ENCODE data around the gene ANGPTL2. TPM values are rescaled to one million over a fixed set of nuclear protein-coding genes. Genes with fewer than 3 reads are reported as not detected.

ANGPTL2 gene
- total RNA-seq, 4 donors from 2014 or later, result 10.2 to 65.3 (median 32.0) TPM

DNA sequence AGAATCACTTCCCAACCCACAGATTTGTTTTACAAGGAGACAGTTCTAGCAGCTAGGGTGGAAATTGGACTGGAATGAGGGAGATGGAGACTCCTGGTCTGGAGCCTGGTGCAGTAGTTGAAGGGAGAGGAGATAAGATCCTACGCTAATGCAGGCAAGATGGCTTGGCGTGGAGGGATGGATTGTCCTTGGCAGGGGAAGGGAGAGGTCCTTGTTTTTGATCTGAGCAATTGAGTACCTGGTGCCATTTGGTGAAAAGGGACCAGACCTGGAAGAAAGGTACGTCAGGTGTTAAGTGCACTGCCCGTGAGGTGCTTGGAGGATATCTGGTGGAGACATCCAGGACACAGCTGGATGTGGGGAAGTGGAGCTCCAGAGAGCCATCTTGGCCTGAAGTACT, 35.7 kb downstream of the ANGPTL2 start:
- peak overlapping the region; percentile 39 to 57 for H3K27ac ChIP-seq
- DNase-seq, result peak in 1 of 2 donors; percentile 5

DNA sequence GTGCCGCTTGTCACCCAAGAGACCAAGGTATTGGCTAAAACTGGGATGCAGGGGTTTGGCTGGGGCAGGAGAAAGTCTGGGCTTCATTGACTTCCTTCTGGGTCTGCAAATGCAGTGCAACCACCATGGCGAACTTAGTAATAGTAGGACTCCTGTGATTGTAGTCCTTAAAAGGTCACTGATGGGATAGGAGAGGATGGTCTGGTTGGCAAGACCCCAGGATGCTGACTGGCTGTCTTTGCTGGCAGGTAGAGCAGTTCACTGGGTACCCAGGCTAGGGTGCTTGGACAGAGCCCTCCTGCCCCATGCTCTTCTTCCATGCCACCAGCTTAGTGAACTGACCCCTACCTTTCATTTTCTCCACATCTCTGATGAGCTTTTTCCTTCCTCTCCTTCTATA, 37.2 kb downstream of the ANGPTL2 start:
- TF ChIP-seq POLR2A (IDR thresholded peaks at IDR 0.05), result no peak
- TF ChIP-seq, protein P1, sequence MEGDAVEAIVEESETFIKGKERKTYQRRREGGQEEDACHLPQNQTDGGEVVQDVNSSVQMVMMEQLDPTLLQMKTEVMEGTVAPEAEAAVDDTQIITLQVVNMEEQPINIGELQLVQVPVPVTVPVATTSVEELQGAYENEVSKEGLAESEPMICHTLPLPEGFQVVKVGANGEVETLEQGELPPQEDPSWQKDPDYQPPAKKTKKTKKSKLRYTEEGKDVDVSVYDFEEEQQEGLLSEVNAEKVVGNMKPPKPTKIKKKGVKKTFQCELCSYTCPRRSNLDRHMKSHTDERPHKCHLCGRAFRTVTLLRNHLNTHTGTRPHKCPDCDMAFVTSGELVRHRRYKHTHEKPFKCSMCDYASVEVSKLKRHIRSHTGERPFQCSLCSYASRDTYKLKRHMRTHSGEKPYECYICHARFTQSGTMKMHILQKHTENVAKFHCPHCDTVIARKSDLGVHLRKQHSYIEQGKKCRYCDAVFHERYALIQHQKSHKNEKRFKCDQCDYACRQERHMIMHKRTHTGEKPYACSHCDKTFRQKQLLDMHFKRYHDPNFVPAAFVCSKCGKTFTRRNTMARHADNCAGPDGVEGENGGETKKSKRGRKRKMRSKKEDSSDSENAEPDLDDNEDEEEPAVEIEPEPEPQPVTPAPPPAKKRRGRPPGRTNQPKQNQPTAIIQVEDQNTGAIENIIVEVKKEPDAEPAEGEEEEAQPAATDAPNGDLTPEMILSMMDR (IDR thresholded peaks at IDR 0.05), result no peak
- intact Hi-C loops (cut with DNase I; ENCODE audit: low total_unique reads), result no loop called here
- DNase-seq, result peak in 1 of 2 donors; percentile 15
- Histone ChIP-seq H3K4me3 (no peak overlapping the region), H3K4me1 (no peaks in the 10 kb centered on the region), H3K36me3 (no peaks in the 10 kb centered on the region), H3K27me3 (no peaks in the 10 kb centered on the region), H3K9me3 (no peaks in the 10 kb centered on the region), H3K27ac (peak overlapping the region; percentile 39 to 57)

More for the DNA sequence above, 35.7 kb downstream of the ANGPTL2 start:
- no peak for TF ChIP-seq POLR2A (IDR thresholded peaks at IDR 0.05)
- TF ChIP-seq, protein P1 (IDR thresholded peaks at IDR 0.05), result no peak
- H3K4me1 ChIP-seq, result peaks cover 0 to 6% of the 10 kb centered on the region in 2 donors
- H3K36me3 ChIP-seq, result no peaks in the 10 kb centered on the region
- intact Hi-C loops (cut with DNase I; ENCODE audit: low total_unique reads), result no loop called here
- H3K27me3 ChIP-seq, result no peaks in the 10 kb centered on the region
- no peak overlapping the region for H3K4me3 ChIP-seq
- no peaks in the 10 kb centered on the region for H3K9me3 ChIP-seq

DNA sequence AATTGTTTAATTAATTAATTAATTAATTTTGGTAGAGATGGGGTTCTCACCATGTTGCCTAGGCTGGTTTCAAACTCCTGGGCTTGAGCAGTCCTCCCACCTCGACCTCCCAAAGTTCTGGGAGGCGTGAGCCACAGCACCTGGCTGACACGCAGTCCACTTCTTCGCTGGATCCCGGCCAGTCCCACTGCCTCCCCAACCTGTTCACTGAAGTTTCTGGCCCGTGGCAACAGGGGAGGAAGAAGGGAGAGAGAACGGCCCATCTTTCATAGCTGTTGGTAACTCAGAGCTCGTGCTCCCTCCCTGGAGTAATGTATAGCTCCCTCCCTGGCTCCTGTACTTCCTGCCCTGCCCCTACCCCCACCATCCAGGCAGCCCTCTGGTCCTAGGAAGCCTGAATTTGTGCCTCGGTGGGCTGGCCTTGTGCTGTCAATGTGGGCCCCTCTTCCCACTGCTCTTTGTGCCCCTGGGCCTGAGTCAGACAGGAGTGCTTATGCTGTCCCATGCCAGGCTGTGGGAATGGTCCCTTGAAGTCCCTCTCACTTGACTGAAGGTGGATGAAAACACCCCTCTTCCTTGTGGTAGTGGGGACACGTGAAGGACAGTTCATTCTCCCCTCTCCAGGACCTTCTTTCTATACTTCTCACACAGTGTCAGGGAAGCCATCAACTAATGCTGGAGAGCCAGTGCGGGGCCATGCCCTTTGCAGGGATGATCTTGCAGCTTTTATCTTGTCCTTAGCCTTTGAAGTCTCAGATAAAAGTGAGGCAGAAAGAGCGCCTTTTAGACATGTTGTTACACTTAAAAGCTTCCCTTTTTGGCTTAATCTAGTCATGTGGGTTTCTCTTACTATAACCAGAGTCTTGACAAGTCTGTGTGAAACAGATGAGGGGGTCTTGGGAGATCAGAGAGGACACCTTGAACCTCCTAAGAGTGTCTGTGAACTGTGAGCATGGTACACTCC, 38.1 kb downstream of the ANGPTL2 start:
- H3K9me3 ChIP-seq, result no peaks in the 10 kb centered on the region
- intact Hi-C loops (cut with DNase I; ENCODE audit: low total_unique reads), result no loop called here
- no peak overlapping the region for H3K4me3 ChIP-seq
- peak overlapping the region in 1 of 2 donors; percentile 57 for H3K27ac ChIP-seq
- DNase-seq, result peak in 1 of 2 donors; percentile 11
- no peaks in the 10 kb centered on the region for H3K36me3 ChIP-seq
- H3K4me1 ChIP-seq, result no peaks in the 10 kb centered on the region
- no peaks in the 10 kb centered on the region for H3K27me3 ChIP-seq
- TF ChIP-seq, protein P1 (IDR thresholded peaks at IDR 0.05), result no peak
- TF ChIP-seq POLR2A (IDR thresholded peaks at IDR 0.05), result no peak

DNA sequence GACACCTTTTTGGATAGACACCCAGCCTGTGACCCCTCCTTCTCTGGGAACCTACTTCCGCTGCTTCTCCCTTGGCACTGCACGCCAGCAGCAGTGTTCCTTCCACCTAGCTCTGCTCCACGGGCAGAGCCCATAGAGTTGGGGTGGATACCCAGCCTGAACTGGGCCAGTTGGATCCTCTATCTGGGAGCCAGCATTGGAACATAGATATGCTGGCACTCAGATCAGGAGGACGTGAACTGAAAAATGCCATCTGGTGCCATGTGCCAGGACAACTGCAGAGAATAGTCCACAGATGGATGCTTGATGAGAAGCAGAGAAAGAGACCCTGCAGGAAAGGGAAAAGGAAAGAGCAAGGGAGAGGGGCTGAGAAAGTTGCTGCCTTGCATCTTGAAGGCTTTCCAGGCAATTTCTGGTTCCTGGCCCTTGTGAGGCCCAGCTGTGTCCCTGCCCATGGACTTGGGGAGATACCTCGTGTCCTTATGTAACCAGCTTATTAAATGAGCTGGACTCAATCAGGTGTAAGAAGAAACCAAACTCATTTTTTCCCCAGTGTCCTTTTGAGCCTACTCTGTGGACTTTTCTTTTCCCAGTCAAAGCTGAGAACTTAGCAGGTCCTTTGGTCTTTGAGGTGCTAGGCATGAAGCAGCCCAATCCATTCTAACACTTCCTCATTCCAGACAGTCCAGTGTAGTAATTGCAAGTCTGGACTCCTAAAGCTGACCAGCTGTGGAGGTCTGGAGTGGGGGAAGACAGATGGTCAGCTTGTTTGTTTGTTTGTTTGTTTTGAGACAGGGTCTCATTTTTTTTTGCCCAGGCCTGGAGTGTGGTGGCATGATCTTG, 39.1 kb downstream of the ANGPTL2 start:
- Histone ChIP-seq H3K4me3 (no peak overlapping the region), H3K27me3 (no peaks in the 10 kb centered on the region), H3K27ac (no peak overlapping the region), H3K9me3 (no peaks in the 10 kb centered on the region), H3K4me1 (no peaks in the 10 kb centered on the region), H3K36me3 (no peaks in the 10 kb centered on the region)
- intact Hi-C loops (cut with DNase I; ENCODE audit: low total_unique reads), result no loop called here
- TF ChIP-seq, protein P1 (IDR thresholded peaks at IDR 0.05), result no peak
- no peak for TF ChIP-seq POLR2A (IDR thresholded peaks at IDR 0.05)
- DNase-seq, result peak in 1 of 2 donors; percentile 14

All from uterus (tissue), 4 donors.